ENCODE results near the gene REN. TPM values are rescaled to one million over a fixed set of nuclear protein-coding genes. Genes with fewer than 3 reads are reported as not detected.

Gene REN
- polyA plus RNA-seq, 5 donors, result 0.21 TPM; not detected in 4

DNA sequence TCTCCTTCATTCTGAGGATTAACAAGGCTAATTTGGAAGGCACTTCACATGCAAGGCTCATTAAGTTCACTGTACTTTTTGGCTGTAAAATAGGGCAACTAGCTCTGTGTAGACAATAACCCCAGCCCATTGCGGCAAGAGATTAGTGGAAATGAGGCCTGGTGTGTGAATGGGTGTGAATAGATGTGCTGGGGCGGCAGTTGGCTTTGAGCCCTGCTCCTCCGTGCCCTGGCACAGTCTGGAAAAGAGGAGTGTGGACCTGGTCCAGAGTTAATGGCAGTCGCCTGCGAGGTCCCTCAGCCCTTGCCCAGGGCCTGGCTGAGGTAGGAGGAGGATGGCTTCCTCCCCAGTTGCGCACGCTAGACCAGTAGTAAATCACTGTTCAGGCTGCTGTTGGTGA is 25.3 kb upstream of the REN start:
- DNase-seq, result no peak

DNA sequence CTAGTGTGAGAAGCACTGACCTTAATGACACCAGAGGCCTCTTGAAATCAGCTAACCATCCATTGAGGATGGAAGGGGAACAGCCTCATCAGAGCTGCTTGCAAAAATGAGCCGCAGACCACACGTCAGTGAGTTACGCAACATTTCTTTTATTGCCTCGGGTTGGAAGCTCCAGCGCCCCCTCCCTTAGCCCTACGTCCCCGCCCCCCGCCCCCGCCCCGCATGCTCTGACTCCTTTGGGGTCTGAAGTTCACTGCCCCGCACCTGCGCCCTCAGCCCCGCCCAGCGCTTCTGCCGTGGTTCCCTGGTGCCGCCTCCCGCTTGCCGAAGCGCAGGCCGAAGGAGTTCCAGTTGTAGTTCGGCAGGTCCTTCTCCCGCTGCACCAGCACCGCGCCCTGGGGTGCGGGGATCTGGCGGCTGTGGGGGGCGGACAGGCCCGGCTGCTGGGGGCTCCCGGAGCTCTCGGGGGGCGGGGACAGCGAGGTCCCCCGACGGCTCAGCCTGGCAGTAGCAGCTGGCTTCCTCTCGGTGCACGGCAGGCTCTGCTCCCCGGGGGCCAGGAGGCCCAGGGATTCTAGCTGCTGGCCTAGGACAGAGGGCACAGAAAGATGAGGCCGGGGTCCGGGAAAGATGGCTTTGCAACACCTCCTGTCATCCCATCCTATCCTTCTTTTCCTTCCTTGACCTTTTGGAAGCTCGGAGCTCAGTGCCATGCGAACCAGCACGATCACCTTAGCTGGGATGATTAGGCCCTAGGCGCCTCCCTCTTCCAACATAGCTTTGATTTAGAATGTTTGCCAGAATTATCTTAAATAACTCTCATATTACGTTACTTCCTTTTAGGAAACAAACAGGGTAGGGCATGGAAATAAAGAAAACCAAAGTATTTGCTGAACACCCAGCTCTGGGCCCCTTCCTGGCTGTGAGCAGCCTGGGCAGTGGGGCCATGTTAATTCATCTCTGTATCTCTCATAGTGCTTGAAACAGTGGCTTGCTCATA is 24.4 kb upstream of the REN start:
- DNase-seq, result peak in 1 of 2 donors; percentile 45

DNA sequence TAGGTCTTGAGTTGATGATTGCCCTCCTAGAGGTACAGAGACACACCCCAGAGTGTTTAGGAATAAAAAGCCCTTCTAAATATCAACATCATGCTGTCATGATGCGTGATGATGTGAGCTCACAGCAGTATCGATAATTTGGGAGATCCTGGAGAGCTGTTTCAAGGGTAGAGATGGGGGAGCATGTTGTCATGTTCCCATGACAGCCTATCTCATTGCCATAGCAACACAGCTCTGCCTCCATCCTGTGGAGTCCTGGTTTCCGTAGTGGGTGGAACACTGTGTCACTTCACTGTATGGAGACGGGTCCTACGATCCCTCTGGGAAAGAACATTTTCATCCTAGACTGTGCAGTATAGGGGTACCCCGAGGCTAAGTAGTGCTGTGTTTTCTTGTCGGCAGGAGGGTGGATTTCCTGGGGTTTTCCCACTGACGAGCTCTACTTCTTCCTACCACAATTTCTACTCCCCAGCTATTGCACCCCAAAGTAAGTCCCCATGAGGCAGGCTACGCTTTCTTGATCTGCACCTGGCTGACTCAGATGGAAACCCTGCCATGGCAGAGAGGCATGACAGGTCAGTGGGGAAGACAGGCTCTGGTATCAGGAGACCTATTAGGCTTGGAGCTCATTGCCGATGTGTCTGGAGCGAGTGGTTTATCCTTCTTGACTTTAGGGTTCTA is 23.0 kb upstream of the REN start:
- no peak for DNase-seq

DNA sequence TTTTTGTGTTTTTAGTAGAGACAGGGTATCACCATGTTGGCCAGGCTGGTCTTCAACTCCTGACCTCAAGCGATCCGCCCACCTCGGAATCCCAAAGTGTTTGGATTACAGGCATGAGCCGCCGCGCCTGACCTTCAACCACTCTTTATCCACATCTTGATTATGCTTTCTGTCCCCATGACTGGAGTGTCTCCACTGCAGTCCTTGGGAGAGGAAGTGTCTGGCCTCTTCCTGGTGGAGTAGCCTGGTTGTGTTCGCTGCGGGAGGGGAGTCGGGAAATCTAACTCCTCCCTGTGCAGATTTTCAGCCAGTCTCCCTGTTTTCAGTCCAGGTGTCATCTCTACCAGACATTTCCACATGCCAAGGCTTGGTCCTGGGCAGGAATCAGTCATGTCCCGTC is 20.5 kb upstream of the REN start:
- DNase-seq, result no peak

DNA sequence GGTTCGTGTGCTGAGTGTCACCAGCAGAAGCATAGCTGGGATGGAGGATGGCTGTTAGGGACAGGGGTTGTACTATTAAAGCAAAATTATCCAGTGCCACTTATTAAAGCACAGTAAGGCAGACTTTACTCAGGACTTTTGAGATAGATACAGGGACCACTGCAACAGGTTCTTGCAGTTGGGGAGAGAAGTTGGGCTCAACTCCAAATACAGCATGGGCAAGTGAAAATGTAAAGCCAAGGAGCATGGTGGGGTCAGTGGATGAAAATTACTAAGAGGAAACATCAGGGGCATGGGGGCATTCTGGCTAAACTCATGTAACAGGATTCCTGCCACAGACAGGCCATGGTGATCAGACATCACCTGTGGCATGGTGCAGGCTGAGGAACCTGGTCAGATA is 15.0 kb upstream of the REN start:
- DNase-seq, result no peak

DNA sequence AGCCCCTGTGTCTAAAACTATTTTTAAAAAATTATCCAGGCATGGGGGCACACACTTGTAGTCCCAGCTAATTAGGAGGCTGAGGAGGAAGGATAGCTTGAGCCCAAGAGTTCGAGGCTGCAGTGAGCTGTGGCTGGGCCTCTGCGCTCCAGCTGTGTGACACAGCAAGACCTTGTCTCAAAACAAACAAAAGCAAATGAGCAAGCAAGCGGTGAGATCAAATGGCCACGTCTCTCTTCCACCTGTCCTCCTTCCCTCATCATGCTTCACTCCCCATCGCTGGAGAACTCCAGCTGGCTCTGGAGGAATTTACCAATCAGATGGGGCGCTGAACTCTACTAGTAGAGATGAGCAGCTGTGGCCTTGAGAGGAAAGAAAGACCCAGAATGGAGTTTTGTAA is 14.0 kb upstream of the REN start:
- no peak for DNase-seq

DNA sequence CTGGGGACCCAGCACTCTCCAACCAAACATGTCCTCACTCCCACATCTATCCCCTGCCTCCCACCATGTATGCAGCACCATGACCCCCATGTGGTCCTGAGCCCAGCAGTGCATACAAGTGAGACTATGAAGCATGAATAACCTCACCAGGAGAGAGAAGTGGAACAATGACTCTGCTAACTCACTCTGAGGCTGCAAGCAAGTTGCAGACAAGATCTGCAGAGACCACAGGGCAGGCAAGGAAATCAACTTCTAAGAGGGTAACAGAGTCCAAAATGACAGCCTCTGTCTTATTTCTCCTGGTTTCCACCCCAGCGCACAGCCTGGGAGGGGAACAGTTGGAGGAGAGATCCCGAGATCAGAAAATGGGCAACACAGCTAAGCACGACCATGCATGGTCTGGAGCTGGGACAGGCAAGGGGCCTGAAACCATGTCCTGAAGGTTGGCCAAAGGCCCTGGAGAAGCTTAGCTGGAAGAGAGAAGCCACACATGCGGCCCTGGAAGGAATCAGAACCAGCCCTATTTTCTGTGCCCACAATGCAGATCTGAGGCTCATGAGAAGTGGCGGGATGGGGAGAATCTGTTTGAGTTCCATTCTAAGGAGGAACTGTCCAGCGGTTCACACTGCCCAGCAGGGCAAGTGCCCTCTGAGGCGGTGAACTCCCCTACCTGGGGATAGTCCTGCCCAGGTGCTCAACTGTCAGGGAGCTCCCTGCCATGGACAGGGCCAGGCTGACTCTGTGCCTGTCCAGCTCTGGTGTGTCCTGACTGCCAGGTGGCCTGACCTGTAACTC is 12.5 kb upstream of the REN start:
- DNase-seq, result no peak

DNA sequence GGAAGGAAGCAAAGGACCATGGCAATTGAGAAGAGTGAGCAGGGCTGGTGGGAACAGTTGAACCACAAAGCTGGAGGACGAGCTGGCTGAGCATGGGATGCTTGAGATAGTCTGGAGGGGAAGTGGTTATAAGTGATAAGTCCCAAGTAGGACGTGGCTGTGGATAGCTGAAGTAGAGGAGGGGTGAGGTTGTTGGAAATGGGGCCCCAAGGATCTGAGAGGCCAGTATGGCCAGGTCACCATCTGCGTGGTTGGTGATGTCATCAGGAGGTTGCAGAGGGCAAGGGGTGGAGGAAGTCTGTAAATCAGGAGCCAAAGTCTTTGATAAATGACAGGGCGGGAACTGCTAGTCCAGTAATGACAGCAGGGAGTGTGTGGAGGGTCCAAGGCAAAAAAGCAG is 11.0 kb upstream of the REN start:
- no peak for DNase-seq

DNA sequence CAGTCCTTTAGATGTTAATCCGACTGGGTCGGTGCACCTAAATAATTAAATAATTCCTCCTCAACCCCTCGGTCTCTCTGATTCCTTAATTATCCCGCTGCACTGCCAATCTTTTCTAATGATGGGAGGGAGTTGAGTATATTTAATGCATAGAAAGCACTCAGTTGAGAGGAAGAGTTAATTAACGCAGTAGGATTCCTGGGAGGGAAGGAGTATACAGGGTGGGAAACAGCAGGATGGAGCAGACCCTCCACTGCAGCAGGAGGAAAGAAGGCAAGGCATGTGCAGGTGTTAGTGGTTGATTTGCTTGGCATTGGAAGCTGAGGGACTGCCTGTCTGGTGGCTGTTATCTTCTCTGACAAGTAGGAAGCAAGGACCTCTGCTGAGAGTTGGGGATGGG is 9.9 kb upstream of the REN start:
- no peak for DNase-seq

DNA sequence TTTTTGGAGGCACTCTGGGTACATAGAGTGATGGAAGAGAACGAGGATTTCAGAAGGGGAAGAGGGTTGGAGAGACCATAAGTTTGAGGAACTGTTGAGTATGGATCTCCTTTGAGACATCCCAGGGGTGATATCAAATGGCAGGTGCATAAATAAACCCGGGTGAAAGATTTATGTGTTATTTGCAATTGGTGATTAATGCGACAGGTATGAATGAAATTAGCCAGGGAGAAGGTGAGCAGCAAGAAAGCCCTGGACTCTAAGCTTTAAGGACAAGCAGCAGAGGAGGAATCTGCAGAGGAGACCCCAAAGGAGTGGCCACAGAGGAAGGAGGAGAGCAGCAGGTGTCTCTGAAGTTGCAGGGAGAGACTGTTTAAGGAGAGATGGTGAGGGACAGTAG is 8.8 kb upstream of the REN start:
- no peak for DNase-seq

DNA sequence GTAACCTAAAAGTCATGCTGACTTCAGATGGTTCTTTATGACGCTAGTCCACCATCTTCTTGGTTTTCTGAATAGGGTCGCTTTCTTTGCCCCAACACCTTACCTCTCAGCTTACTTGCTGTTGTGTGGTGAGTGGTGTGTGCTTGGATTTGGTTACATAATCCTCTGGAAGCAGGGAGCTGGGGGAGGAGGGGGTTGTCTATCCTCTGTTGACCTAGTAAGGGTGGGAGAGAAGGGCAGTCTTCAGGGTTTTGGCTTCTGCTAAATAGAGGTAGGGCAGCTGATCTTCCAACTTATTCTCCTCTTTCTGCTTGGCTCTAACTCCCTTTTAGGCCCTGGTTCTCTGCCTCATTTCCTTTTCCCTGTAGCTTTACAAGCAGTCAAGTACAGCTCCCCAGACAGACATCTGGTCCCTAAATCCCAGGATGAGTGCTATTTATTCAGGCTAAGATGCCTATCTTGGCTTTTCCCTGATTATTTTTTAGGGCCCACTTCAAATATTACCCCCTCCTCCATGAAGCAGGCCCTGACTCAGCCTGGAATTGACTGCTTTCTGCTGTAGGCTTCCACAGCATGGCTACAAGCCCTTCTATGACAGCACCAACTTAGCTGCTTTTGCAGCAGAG is 6.4 kb upstream of the REN start:
- DNase-seq, result no peak

DNA sequence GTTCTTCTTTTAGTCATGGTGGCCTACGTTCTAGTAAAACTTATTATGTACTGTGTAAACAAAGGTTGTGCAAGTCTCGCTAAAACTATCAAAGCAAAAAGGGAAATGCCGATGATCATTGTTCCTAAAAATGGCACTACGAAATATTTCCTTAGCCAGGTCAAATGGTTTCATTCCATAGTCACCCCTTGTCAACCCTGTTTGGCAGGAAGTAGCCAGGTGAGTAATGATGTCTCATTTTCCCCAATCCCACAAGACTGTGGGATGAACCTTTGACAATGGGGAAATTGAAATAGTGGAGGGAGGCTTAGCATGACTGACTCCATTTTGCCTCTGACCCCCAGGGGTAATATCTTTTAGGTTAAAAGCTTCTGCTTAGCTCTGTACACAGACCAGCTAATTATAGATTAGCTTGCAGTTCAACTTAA is 5.6 kb upstream of the REN start:
- no peak for DNase-seq

DNA sequence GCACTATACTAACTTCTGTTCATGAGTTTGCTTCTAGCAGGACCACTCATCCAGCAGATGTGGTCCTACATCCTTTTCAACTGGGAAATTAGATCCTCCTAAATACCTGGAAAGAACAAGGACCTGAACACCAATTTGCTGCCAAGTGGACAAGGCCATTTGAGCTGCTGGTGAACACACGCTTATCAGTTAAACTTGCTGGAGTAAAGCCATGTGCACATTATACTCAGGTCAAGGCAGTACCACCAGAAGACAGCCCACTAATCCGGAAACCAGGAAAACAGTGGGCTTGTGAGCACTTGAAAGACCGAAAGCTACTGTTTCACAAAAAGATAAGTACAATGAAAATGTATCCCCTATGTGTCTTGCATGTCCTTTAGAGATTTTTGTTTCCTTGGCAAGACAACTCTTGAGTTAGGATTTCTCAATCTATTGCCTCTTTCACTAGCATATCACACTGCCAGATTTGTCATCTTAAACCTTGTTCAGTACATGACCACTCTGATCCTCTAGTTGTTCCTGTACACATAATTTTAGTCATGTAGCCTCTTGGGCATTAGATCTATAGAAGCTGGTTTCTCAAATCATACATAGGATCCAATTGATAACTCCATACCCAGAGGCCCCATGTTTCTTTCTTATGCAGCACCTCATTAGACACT is 4.5 kb upstream of the REN start:
- DNase-seq, result no peak

DNA sequence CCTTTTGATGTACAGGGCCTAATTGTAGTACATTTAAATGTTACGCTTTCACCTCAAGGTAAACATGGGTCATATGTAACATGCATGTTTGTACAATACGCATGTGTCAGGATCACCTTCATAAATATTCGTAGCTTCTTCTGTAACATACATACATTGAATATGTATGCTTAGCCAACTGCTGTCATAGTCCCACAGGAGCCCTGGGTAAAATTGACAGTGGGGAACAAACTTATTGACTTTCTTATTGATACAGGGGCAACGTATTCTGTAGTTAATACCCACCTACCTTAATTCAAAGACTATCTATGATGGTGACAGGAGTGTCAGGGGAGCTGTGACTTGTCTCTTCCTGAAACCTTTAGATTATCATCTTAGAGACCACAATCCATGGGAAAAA is 3.7 kb upstream of the REN start:
- DNase-seq, result no peak

DNA sequence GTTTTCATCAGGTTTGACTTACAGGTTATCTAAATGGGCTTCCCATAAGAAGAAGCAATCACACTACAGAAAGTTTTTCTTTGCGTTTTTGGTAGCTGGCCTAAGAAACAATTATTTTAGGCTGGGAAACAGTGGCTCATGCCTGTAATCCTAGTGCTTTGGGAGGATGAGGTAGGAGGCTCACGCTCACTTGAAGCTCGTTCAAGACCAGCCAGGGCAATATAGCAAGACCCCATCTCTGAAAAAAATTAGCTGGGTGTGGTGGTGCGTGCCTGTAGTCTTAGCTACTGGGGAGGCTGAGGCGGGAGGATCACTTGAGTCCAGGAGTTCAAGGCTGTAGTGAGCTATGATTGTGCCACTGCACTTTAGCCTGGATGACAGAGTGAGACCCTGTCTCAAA is 1.6 kb upstream of the REN start:
- DNase-seq, result no peak

DNA sequence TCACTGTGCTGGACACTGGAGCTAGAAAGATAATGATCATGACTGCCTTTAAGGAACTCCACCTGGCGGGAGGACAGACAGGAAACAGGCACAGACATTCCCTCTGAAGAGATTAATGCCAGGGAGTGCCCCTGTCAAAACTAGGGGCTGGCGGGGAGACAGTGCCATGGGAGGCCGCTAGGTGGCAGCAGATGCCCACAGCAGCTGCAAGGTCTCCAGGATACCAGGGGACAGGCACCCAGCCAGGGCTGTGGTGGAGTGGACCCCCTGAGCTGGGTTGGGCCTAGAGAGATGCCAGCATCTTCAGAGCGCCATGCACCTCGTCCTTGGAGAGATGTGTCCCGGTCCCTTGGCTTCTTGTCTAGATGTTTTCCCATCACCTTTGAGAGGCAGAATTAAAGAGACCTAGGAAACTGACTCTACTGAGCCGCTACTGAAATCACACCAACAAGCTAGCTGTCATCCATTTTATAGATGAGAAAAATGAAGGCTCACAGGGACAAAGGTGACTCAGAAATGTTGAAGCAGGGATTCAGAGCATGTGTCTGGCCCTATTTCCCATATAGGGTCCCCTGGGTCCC is 3.6 kb downstream of the REN start:
- peak; percentile 61 to 74 for DNase-seq

DNA sequence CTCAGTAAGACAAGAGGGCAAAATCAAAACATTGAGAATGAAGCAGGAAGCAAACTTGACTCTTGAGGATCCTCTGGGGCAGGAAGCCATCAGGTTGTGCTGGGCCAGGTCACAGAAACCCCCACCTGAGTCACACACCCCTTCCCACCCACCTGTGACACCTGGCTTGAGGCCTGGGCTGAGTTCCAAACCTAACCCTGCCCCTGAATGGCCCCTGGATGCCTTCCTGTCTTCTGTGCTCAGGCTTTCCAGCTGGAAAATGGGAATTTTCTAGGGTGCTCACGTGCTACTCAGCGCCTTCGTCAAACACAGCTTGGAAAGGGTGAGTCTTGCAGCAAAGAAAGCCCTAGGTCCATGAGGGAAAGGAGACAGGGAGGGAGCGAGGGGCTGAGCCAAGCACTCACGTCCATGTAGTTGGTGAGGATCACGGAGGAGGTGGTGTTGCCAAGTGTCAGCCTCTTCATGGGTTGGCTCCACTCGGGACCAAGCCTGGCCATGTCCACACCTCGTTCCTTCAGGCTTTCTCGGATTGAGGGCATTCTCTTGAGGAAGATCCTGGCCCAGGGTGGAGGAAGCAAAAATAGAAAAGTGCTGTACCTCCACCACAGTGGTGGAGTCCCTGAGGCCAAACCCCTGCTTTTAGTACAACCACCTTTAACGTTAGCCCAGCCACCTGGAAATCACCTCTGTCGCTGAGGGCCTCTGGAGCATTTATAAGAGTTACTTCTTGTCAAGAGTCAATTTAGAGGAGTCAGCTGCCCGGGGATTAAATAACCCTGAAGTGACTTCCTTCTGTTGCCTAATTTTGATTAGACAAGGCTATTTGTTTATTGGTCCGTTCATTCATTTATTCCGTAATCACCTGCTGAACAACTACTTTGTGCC is 4.3 kb downstream of the REN start:
- DNase-seq, result peak in 1 of 2 donors; percentile 7

DNA sequence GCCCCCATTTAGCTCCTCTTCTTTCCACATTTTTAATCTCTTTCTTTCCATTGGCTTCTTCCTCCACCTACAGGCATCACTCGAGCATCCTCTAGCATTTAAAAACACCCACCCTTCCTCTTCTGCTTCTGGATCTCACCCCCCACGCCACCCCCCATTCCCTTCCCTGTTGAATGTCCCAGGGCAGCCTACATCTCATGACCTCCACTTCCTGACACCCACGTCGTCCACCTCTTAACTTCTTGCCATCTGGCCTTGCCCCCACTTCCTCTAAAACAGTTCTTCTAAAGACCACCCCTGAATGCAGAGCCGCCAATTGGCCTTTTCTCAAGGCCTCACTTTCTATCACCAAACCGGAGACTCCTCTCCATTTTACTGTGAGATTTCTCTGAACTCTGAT is 8.2 kb downstream of the REN start:
- no peak for DNase-seq

DNA sequence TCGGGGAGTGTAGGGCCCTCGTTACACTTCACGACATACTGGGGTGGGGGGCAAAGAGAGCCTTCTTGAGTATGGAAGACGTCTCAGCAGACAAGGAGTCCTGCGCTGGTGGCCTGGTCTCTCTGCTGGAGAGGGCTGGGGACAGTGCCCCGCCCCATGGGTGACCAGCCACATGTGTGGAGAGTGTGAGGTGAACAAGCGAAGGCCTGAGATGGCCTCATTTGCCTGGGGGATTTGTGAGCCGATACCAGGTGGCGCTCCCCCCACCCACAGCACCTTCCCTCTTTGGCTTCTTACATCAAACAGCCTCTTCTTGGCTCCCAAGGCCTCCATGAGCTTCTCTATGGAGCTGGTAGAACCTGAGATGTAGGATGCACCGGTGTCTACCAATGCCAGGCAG is 10.3 kb downstream of the REN start:
- DNase-seq, result no peak
